ENCODE data around the gene MAN1B1.

Gene MAN1B1

GRCh38 chr9:137084526-137084925 is 2.3 kb upstream of the MAN1B1 start:
- no peak for DNase-seq (ENCODE audit: low read depth in 2 of 2)

- DNase-seq (ENCODE audit: low read depth in 2 of 2): peak in 1 of 2 donors; percentile 9
These were observed 760 bp upstream of the MAN1B1 start for GRCh38 chr9:137085920-137086530.

DNA sequence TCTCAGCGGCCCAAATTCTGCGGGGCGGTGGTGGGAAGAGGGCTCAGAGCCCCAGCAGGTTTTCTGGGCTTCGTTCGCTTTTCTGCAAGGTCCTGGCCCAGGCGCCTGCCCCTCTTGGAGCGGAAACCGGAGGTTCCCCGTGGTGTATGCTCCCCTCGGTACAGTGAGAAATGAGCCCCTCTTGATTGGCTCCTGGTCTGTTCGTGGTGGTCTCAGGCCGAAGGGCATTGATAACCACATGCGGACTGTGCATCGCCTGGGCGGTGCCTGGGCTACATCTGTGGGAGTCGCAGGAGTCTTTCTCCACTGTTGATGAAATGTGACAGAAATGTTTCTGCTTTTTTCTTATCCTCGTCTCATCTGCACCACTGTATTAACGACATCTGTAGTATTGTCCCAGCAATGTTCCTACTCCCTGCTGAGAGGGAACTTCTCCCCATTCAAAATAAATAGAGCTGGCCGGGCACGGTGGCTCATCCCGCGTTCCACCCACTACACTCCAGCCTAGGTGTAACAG is 682 bp downstream of the MAN1B1 start:
- DNase-seq (ENCODE audit: low read depth in 2 of 2): no peak

DNA sequence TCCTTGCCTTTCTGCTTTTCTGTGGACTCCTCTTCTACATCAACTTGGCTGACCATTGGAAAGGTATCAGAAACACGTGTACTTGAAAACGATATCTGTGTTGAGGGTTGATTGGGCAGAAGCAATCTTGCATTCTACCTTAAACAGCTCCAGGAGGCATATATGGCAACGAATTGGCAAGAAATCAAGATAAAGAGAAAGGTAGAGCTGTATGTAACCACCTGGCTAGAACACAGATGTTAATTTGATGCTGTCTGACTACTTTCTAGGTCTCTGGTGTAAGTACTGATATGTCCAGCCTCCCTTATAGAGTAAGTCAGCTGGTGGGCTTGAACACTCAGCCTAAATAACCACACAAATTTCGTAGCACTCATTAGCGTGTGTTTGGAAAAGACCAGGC is 1.3 kb downstream of the MAN1B1 start:
- DNase-seq (ENCODE audit: low read depth in 2 of 2): no peak

GRCh38 chr9:137089232-137089947 is 2.6 kb downstream of the MAN1B1 start:
- no peak for DNase-seq (ENCODE audit: low read depth in 2 of 2)

- peak; percentile 76 to 79 for DNase-seq (ENCODE audit: low read depth in 2 of 2)
These were observed 9.1 kb downstream of the MAN1B1 start for GRCh38 chr9:137095664-137096517.

- no peak for DNase-seq (ENCODE audit: low read depth in 2 of 2)
These were observed 10.2 kb downstream of the MAN1B1 start for GRCh38 chr9:137096785-137097546.

- DNase-seq (ENCODE audit: low read depth in 2 of 2): no peak
These were observed 11.1 kb downstream of the MAN1B1 start for GRCh38 chr9:137097761-137098462.

GRCh38 chr9:137099231-137099630 is 12.4 kb downstream of the MAN1B1 start:
- no peak for DNase-seq (ENCODE audit: low read depth in 2 of 2)

GRCh38 chr9:137103206-137103999 is 16.6 kb downstream of the MAN1B1 start:
- no peak for DNase-seq (ENCODE audit: low read depth in 2 of 2)

- no peak for DNase-seq (ENCODE audit: low read depth in 2 of 2)
These were observed 19.3 kb downstream of the MAN1B1 start for GRCh38 chr9:137105814-137106661.

DNA sequence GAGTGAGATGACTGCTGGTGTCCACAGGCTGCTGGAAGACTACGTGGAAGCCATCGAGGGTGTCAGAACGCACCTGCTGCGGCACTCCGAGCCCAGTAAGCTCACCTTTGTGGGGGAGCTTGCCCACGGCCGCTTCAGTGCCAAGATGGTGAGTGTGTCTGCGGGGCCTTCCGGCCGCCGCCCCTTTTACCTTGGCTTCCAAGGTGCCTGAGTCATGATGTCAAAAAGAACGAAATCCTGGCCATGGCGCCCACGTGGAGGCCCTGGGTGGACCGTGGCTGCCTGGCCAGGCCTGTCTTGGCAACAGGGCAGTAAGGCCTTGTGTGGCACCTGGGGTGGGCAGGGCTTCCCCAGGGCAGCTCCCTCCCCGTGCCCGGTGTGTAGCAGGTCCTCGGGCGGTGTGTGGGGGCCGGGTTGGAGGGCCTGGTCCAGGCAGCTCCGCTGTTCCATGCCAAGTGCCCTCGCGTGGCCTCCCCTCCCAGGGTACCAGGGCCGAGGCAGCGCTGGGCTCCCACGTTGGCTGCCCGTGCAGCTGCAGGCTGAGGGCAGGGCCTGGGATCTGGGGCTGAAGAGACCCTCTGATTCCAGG is 20.0 kb downstream of the MAN1B1 start:
- no peak for DNase-seq (ENCODE audit: low read depth in 2 of 2)

DNA sequence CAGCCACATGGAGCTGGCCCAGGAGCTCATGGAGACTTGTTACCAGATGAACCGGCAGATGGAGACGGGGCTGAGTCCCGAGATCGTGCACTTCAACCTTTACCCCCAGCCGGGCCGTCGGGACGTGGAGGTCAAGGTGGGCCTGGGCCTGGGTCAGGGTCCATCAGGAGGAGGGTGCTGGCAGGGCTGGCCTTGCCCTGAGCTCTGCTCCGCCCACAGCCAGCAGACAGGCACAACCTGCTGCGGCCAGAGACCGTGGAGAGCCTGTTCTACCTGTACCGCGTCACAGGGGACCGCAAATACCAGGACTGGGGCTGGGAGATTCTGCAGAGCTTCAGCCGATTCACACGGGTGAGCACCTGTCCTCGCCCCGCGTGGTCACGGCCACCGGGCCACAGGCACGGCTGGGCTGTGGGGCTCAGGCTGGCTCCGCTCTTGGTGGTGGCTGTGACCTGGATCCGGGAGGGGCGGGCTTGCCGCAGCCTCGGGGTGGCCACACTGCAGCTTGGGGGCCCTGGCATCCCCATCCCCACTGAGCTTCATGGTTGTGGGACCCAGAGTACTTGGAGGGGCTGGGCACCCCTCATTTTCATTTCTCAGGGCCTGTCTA is 20.6 kb downstream of the MAN1B1 start:
- no peak for DNase-seq (ENCODE audit: low read depth in 2 of 2)

DNA sequence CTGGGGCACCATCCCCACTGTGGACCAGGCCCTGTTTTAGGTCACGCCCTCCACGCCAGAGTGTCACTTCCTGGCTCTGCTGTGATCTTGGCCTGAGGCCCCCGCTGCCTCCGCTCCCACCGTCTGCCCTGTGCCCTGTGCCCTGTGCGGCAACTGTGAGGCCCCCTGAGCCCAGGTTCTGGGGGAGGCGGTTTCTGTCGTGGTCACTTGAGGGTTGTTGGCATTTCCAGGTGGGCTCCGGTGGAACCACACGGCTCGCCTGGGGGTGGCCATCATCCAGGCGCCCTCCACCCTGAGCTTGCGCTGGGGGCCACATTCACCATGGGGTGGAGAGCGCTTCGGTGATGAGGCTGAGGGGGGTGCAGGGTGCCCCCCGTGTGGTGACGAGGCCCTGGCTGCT is 21.2 kb downstream of the MAN1B1 start:
- no peak for DNase-seq (ENCODE audit: low read depth in 2 of 2)

DNA sequence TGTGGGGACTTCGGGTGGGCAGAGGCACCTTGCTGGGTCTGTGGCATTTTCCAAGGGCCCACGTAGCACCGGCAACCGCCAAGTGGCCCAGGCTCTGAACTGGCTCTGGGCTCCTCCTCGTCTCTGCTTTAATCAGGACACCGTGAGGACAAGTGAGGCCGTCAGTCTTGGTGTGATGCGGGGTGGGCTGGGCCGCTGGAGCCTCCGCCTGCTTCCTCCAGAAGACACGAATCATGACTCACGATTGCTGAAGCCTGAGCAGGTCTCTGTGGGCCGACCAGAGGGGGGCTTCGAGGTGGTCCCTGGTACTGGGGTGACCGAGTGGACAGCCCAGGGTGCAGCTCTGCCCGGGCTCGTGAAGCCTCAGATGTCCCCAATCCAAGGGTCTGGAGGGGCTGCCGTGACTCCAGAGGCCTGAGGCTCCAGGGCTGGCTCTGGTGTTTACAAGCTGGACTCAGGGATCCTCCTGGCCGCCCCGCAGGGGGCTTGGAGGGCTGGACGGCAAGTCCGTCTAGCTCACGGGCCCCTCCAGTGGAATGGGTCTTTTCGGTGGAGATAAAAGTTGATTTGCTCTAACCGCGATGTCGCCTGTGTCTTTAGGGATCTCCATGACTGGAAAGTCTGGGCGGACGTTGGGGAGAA is 21.9 kb downstream of the MAN1B1 start:
- no peak for DNase-seq (ENCODE audit: low read depth in 2 of 2)

DNA sequence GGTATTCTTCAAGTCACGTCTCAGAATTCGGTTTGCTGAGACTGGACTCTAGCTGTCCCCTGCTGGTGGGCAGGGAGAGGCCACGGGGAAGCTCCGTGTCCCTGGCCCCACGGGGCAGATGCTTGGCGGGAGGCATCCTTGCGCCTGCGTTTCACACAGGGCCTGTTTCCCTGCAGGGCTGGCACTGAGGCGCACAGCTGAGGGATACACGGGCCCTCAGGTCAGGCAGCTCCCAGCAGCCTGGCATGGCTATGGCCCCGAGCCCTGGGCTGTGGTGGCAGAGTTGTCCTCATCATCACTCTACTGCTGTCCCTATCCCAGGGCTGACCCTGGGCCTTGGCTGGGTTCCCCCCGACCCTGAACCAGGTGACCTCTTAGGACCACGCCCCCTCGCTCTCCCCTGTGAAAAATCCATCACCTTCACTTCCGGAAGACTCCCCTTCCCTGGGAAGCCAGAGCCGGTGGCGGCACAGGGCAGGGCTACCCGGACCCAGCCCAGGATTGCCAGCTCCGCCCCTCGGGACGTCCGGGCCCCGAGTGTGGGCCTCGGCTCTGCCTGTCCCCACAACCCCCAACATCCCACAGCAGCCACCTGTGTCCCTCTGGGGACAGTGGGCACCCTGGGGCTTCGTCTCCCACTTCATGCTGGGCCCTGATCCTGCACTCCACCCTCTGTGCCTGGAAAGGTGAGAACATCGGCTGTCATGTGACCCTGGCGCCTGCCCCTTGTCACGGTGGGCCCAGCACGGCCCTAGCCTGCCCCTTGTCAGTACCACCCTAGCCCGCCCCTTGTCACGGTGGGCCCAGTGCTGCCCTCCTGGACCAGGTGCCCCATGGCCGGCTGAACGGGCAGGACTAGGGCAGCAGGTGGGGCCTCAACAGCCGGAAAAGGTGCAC is 22.7 kb downstream of the MAN1B1 start:
- DNase-seq (ENCODE audit: low read depth in 2 of 2): no peak
